GM19025 (cell line): Measurements from ENCODE around the gene ASAP2.

ENCODE experiments used
- ATAC-seq: cut with Tn5 transposase; IDR thresholded peaks from one replicate; pipeline ENCODE4 v1.9.1; 2021; ENCODE audit warnings: mild to moderate bottlenecking, low read depth, moderate library complexity; ENCODE audit not compliant: unreplicated experiment

ASAP2 gene

DNA sequence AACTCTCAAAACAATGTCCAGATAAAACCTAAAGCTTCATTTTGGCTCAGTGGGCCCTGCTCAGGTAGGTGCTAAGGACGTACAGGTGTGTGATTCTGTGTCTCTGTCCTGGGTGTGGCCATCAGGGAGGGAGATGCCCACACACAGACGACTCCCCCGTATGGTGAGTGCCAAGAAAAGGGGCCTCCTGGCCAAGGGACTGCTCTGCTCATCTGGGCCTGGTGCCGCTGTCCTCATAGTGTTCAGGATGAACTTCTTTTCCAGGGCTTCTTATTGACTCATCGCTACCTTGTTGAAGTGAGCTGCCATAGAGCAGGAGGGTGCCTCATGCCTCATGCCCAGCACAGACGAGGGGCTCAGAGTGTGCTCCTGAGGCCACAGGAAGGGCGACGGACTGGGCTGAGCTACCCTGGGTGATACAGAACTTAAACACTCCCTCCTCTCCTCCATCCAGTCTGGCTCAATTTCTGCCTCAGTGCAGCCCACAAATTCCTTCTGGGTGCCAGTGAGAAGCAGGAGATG lies 158.9 kb downstream of the ASAP2 start:
- no peak for ATAC-seq

DNA sequence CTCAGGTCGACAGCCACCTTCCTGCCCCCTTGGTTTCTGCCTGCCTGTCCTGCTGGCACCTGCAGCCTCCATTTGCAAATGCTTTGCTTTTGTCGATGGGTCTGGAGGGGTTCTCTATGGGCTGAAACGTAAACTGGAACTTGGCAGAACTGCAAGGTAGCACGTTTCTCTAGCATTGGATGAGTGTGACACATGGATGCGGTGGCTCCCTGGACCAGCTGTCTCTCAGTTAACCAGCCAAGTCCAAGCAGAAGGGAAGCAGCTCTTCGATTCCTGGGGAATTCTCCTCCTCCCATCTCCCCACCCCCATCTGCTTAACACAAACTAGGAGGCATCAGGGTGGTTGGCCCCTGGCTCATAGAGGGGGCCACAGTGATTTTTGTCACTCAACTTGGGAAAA lies 159.4 kb downstream of the ASAP2 start:
- ATAC-seq, result no peak

GRCh38 chr2:9370746-9371145 lies 164.1 kb downstream of the ASAP2 start:
- ATAC-seq, result no peak

GRCh38 chr2:9373047-9373446 lies 166.4 kb downstream of the ASAP2 start:
- ATAC-seq, result no peak

- ATAC-seq, result no peak
Observed at GRCh38 chr2:9373476-9373875, 166.9 kb downstream of the ASAP2 start.

- no peak for ATAC-seq
Observed at GRCh38 chr2:9374071-9374730, 167.6 kb downstream of the ASAP2 start.

DNA sequence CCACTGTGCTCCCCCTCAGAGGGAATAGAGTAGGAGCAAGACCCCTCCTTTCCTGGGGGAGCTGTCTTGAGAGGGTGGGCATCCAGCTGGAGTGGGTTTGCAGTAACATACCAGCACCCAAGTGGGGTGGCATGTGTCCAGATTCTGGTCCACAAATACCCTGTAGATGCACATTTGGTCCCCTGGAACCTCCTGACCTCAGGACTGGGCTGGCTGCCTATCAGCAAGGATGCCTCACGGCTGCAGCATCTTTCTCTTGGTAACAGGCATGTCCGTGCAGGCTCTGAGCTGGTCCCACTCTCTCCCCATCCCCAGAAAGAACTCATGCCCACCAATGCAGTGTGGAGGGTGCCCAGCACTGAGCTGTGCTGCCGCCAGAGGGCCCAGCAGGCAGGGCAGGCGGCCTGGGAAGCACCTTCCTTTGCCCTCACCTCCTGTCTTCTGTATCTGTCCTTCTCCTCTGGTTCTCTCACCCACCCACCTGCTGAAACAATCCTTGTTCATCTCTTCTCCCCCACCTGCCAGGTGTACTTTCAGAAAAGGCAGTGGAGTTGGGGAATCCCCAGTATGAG lies 169.3 kb downstream of the ASAP2 start:
- no peak for ATAC-seq

DNA sequence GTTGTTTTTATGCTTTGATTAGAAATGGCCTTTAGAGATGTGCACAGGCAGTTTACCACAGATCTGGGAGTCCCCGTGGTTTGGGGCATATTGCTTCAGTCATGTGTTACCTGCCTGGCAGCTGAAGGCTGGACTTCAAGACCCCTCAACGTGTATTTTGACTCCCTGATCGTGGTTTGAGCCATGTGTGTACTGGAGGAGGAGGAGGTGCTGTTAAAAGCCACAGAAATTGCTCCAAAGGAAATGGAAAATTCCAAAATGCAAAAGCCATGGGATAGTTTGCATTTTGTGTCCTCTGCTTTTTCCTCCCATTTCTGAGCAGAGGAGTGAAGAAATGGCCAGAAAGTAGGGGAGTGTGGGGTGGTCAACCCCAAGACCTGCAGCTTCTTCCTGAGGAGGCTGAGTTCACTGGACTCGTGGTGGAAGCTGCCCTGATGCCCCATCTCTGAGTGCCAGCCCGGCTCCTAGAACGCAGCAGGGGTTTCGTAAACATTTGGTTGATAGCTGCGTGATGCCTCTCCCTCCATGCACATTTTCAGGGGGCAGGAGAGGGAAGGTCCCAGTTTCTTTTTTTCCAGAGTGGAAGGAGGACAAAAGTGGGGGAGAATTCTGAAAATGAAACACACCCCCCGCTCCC lies 171.0 kb downstream of the ASAP2 start:
- no peak for ATAC-seq

- no peak for ATAC-seq
Observed at GRCh38 chr2:9378433-9379390, 172.1 kb downstream of the ASAP2 start.

DNA sequence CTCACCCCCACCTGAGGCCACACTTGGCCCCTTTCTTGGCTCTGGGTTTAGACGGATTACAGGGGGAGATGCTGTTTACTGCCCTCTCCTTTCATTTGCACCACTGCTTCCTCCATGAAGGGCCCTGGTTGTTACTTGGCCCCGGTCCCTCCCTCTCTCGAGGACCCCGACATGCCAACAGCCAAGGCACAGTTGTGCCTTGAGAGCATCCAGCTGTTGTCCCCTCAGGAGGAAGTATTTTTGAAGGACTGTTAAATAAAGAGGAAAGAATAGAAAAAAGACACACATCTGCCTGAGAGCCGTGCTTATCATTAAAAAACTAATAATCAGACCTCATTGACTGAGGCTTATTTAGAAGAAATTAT lies 172.8 kb downstream of the ASAP2 start:
- no peak for ATAC-seq

- no peak for ATAC-seq
Observed at GRCh38 chr2:9380702-9381628, 174.4 kb downstream of the ASAP2 start.

- no peak for ATAC-seq
Observed at GRCh38 chr2:9382604-9383235, 176.1 kb downstream of the ASAP2 start.

DNA sequence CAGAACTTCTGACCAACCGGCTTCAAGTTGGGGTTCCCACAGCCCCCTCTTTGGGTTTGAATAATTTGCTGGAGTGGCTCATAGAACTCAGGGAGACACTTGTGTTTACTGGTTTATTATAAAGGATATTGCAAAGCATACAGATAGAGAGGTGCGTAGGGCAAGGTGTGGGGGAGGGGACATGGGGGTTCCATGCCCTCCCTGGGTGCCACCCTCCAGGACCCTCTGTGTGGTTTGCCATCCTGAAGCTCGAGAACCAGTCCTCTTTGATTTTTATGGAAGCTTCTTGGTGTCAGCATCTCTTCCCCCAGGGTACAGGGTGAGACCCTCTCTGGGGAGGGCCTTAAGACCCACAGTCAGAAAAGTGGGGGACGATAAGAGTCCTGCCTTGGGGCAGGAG lies 177.9 kb downstream of the ASAP2 start:
- ATAC-seq, result no peak

DNA sequence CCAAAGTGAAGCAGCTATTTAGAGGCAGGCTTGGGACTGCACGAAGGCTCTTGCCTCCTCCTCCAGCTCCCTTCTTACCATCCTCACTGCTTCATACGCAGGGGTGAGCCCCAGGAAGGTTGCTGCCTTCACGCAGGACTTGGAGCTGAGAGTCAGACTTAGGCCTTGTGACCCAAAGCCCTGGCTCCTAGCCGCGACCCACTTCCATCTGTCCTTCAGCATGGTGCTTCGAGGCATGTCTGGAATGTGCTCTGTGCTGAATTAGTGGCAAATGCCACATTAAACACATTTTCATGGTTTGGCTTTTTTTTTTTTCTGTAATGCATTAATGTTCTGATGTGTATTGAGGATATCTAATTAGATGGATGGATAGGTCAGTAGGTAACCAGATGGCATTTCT lies 179.2 kb downstream of the ASAP2 start:
- ATAC-seq, result no peak

DNA sequence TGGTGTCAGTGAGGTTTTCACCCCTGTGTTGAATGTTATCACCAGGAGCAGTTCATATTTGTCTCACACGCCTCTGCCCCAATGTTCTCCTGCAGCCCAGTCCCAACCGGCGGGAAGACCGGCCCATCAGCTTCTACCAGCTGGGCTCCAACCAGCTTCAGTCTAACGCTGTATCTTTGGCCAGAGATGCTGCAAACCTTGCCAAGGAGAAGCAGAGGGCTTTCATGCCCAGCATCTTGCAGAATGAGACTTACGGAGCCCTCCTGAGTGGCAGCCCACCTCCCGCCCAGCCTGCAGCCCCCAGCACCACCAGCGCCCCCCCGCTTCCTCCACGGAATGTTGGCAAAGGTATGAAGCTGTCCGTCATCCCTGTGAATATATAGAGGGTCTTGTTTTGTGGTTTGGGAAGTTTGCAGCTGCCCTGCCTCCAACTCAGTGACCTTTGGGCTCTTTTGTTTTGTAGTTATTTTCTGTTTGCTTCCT lies 181.6 kb downstream of the ASAP2 start:
- ATAC-seq, result no peak

DNA sequence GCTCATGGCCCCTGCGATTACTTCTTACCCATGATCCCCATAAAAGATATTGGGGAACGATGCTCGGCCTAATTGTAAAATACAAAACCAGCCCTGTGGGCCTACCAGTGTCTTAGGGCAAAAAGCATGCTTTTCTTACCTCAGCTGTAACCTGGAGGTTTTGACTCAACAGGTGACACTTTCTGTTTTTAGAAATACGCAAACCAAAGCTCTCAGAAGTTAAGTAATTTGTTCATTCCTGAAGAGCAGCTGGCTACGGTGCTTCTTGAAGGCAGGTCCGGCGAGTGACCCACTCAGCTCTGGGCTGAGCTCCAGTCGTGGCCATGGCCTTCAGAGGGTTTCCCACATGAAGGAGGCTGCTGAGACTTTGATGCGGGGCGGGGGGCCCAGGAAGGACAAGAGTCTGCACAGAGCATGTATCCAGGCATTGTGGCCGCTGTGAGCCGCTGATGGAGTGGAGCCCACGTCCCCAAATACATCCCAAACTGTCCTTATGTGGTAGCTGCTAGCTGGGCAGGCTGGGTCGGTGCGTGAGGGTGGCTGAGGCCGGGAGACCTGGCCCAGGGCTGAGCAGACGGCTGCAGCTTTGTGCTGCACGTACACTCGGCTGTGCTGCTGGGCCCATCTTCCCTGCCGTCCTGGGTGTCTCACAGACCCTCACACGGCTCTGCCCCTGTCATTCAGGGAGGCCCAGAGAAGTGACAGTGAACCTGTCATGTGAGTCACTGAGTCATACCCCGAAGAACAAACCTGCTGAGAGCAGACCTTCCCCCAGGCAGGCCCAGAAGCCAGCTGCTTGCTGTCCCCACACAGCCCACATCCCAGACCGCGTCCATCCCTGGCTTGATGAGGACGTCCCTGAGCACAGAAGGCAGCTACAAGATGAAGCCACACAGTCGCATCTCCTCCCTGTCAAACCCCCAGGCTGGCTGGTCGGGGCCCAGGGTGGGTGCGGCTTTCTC lies 182.6 kb downstream of the ASAP2 start:
- ATAC-seq, result no peak

- ATAC-seq, result no peak
Observed at GRCh38 chr2:9390151-9390850, 183.7 kb downstream of the ASAP2 start.
